ENCODE results near the gene RNF212. TPM values are rescaled to one million over a fixed set of nuclear protein-coding genes. Genes with fewer than 3 reads are reported as not detected.
A peak's percentile ranks its signal among the peaks of the same experiment; 100 is the strongest.

The RNF212 gene
- total RNA-seq, 1 experiment from 2014 or later: not detected

DNA sequence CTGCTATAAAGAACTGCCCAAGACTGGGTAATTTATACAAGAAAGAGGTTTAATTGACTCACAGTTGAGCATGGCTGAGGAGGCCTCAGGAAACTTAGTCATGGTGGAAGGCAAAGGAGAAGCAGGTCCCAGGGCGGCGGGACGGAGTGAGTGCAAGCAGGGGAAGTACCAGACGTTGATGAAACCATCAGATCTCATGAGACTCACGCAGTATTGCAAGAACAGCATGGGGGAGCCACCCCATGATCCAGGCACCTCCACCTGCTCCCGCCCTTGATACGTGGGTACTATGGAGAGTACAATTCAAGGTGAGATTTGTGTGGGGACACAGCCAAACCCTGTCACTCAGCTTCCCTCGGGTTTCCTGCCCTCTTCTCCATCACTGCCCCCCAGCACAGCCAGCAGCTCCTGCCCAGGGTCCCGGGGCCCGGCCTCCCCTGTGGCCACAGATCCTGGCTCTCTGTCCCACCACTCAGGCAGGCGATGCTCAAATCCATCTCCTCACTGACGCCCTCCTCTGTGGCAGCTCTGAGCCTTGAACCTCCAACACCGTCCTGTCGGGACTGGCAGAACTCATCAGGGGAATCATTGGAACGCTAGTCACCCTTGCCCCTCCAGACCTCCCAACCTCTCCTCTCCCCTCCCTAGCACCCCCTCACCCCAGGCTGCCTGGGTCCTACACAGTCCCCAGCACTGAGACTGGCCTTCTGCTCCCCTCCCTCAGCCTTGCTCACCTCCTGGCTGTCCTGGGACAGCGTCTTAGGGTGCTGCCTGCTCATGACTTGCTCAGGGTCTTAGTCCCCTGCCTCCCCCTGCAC lies 64.4 kb downstream of the RNF212 start:
- peak; percentile 34 for DNase-seq (ENCODE audit: low read depth)

DNA sequence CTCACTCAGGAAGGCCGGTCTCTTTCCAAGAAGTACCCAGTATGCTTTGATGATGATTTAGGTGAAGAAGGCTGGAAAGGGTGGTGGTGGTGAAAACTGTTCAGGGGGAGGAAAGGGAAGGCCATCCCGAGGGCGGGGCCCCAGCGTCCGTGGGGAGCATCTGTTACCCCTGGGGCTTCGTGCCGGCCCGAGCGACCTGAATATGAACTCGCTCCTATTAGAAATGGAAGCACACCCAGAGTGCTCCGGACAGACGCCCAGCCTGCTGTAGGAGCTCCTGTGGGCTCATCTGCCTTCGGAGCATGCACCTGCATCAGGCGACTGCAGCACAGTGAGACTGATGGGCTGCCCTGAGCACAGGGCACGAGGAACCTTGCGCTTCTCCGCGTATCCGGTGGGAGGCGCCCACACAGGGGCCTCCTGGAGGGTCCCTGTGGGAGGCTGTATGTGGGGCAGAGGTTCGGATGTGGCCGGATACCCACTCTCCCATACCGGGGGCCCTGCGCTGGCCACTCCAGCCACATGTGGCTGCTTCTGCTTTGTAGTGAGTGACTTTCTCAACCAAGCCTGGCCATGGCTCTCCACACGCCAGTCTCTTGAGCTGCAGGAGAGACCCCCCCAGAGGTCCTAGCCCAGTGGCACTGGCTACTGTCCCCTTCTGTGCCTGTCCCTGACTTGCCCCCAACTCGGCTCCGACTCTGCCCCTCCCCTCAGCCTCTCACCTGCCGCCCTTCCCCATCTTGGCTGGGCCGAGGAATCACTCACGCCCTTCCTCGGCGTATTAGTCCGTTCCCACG lies 65.2 kb downstream of the RNF212 start:
- DNase-seq (ENCODE audit: low read depth): no peak

DNA sequence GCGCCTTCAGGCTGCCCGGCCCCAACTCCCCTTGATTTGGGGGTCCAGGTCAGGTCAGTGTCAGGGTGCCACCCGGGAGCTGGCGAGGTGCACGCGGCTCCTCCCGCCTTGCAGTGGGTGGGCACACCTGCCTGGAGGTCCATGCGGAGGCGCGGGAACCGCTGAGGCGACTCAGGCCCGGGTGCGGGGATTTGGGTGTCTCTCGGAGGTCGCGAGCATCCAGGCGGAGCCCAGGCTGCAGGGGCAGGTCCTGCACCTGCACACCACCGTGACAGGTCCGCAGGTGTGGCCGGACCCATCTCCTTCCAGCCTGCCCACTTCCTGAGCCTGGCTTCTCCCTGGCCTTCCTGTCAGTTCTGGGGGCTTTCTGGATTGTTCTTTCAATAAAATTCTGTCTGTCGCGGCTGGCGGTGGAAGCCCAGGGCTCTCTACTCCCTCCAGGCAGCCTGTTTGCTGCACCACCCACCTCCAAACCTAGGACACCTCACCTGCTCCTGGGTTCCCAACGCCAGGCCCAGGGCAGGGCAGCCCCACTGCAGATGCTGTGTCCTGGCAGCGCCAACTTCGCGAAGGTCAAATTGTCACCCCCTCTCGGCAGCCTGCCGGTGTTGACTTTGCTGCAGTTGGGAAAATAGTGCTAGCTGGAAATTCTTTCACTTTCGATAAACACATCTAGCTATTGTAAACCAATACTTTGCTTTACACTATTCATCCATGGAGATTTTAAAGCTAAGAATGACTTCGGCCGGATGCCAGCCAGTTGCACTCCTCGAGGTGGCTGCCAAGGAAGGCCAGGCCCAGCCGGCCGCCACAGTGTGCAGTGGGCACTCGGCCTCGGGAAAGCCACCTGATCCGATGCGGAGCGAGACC lies 66.0 kb downstream of the RNF212 start:
- DNase-seq (ENCODE audit: low read depth): no peak

DNA sequence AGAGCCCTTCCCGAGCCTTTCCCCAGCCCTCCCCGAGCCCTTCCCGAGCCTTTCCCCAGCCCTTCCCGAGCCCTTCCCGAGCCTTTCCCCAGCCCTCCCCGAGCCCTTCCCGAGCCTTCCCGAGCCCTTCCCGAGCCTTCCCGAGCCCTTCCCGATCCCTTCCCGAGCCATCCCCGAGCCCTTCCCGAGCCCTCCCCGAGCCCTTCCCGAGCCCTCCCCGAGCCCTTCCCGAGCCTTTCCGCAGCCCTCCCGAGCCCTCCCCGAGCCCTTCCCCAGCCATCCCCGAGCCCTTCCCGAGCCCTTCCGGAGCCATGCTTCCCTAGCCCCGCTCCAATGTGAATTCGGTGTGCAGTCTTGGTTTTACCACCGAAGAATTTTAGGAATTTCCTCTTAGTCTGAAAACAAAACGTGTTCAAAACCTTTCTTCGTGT lies 66.8 kb downstream of the RNF212 start:
- peak; percentile 56 for DNase-seq (ENCODE audit: low read depth)

DNA sequence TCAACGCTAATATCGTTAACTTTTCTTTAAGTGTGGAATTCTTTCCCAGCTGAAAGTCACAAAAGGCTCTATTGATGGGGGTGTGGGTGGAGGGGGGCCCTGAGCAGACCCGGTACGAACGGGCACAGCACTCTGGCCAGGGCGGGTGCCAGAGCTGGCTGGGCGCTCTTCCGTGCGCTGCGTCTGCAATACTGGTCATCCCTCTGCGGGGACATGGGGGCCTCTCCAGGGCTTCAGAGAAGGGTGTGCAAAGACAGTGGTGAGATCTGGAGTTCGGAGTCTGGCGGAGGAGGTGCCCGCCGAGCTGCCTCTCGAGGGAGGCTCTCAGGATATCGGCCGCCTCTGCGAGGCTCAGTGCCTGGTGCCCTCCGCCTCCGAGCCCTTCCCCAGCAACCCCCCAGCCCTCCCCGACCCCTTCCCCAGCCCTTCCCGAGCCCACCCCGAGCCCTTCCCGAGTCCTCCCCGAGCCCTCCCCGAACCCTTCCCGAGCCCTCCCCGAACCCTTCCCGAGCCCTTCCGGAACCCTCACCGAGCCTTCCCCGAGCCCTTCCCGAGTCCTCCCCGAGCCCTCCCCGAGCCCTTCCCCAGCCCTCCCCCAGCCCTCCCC lies 67.7 kb downstream of the RNF212 start:
- no peak for DNase-seq (ENCODE audit: low read depth)

- DNase-seq (ENCODE audit: low read depth): no peak
Measured at GRCh38 chr4:1045193-1045594, 68.2 kb downstream of the RNF212 start.

DNA sequence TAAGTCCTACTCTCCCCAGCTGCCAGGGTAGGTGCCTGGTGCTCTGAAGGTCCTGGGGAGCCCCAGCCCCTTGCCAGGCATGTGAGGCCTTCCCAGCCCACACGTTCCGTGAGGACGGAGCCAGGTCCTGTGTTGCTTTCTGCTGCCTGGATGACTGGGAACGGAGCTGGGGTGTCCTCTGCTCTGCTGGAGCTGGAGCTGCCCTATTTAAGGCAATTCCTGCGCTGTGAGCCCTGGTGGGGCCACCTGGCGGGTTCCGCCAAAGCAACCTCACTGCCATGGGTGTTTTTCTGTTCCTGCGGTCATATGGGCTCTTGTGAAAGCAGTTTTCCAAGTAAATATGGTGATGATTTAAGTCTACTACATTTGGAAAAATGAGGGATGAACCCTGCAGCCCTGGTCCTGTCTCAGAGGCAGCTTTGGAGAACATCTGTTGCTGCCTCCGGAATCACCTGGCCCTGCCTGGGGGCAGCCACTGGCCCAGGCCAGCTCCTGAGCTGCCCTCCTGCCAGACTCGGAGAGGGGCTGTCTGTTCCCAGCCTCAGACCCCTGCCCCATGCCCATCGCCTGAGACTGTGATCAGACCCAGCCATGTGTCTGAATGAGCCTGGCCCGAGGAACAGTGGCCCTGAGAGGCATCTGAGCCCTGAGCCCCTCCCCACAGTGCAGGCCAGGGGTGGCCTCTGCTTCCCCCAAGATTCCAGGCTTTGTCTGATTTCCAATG lies 68.7 kb downstream of the RNF212 start:
- DNase-seq (ENCODE audit: low read depth): no peak

DNA sequence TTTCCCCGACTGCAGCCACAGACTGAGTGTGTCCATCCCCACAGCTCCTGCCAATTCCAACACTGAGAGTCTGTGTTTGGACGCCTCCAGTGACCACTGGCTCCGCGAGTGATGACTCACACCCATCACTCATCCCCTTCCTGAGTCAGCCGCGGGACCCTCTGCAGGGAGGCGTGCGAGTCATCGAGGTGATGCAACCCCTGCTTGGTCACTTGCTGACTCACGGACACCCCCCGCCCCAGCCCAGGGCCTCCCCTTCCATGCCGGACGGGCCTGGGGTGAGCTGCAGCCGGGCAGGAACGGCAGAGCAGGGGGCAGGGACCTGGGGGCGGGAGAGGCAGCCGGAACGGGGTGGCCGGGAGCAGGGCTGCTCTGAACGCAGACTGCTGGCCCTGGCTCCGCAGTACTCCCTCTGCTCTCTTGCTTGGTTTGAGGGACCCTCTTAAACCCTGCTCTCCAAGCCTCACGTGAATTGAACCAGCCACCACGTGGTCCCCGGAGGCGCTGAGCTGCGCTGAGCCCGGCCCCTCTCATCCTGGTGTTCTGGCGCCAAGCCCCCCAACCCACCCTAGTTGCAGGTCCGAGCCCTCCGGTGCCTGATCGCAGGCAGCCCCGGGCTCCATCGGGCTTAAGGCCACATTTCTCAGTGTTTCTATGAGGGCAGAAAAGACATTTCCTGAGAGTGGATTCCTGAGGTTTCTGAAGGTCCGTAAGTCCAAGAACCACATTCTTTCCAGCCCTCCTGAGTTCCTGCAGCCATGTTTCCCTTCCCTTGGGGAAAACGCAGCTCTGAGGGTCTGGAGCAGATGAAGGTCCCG lies 69.5 kb downstream of the RNF212 start:
- peak; percentile 99 for DNase-seq (ENCODE audit: low read depth)

DNA sequence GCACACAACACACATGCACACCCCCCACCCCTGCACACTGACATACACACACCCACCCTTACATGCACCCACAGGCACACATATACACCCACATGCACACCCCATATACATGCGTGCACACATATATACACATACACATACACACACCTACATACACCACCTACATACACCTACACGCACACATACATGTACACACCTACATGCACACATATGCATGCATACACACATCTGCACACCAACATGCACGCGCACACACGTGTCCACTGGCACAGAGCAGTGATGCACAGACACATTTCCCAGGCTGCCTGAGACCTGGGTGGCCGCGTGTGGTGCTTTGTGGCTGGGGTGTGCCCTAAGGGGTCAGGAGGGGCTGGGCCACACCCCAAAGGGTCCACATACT lies 70.2 kb downstream of the RNF212 start:
- DNase-seq (ENCODE audit: low read depth): no peak

- no peak for DNase-seq (ENCODE audit: low read depth)
Measured at GRCh38 chr4:1042352-1043055, 70.9 kb downstream of the RNF212 start.

GRCh38 chr4:1041936-1042330 lies 71.4 kb downstream of the RNF212 start:
- no peak for DNase-seq (ENCODE audit: low read depth)

DNA sequence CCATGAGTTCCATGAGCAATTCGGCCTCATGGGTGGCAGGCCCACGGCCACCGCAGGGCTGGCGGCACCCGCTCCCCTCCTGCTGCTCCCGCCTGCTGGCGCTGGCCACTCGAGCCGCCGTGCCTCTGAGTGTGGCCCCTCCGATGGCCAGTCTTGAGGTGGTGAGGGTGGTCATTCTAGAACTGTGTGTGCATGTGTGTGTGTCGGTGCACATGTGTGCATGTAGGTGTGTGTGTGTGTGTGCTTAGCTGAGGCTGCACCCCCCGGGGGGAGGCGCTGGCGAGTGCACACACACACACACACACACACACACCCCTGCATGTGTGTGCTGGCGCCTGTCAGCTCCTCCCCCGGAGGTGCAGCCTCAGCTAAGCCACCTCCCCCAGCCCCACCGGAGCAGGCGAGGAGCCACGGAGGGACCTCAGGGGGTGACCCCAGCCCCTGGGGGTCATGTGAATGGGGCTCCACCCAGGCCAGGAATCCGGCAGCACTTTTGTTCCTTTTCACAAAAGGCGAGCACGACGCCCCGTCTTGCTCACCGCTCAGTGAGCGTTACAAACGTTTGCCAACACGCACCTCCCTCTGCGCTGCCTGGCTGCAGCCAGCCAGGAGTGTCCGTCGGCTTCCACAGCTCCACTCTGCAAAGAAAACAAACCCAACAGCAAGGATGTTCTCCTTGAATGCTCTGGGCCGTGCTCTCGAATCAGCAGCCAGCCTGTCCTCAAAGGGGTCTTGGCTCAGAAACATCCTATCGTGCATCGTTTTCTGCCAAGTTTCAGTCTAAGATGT lies 72.0 kb downstream of the RNF212 start:
- DNase-seq (ENCODE audit: low read depth): no peak

DNA sequence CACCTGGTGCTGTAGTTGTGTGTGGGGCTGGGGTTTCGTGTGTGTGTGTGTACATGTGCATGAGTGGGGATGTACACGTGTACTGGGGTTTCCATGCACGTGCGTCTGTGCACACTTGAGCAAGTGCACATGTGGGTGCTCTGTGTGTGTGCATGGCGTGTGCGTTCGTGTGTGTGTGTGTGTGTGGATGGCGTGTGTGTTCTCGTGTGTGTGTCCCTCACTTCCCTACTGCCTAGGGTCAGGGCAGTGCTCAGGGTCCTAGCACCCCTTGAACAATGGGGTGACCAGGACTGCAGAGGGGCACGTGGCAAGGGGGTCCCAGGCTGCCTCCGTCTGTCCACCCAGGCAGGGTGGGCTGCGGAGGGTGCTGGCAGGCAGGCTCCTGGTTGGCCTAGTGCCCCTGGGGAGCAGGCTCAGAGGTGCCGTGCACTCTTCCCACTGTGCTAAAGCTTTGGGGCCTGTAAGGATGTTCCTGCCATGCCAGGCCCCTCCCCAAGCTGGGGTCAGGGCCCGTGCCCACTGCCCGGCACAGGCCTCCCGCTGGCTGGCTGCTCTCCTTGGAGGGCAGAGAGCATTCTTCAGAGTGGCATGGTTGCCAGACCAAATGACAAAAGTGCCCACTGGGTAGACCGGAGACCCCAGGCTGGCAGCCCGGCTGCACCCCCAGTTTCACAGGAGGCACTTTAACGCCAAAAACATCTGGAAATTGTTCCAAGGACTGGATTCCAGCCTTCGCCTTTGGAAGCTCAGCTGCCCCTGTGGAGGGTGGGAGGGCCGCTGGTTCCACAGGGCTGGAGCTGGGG lies 72.8 kb downstream of the RNF212 start:
- DNase-seq (ENCODE audit: low read depth): no peak

DNA sequence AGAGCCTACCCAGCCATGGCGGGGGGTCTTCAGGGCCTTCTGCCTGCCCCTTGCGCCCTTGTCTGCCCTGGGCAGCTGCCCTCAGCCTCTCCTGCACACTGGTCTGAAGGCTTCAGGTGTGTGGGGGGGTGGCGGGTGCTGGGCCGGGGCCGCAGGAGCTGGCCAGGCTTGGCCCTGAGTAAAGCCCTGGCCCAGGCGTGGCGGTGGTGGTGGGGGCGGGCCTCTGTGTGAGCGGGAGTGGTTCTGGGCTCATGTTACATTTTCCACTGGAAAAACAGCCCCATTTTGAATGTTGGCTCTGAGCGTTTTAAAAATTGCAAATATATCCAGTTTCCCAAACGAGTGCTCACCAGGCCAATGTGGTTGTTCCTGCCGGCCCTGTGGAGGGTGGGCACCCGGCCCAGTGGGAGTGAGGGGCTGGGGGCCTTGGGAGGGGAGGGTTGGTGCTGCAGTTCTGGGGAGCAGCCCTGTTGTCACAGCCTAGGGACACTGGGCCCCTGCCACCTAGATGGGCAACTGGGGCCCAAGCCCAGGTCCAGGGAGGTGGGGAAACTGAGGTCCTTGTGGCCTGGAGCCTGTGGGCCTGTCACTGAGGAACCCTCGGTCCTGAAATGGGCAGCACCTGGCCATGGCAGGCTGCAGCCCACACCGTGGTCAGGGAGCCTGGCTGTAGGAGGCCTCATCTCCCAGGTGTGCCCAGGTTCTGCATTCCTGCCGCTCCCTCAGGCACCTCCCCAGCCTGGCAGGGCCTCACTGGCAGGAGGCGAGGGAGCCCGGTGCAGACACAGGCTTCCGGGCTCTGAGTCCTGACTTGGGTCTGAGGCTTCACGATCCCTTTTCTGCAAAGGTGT lies 73.6 kb downstream of the RNF212 start:
- no peak for DNase-seq (ENCODE audit: low read depth)

DNA sequence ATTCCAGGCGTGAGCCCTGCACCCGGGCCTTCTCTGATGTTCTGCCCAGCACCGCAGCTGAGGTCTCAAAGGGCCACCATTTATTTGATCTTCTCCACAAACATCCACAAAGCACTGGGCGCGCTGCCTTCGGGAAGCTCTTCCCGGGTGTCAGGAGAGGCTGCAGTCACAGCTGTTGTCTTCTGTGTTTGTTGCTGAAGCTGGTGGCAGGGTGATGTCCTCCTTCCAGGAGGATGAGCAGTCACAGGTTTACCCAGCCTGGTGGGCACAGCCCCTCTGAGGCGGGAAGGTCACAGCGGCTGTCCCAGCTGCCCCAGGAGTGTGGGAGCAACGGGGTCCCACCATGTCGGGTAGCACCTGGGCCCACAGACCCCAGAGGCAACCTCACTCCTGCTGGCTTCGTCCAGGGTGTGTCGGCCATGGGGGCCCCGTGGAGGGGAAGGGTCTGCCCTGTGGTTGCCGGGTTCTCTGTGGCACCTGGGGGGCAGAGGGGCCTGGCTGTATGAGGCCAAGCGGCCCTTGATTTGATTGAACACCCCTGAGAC lies 74.3 kb downstream of the RNF212 start:
- DNase-seq (ENCODE audit: low read depth): no peak

All from HT1080 (cell line).